SHP77 (cell line): Measurements from ENCODE around the gene MTHFR.
A peak's percentile ranks its signal among the peaks of the same experiment; 100 is the strongest.

ENCODE experiments used
- DNase-seq, 2 experiments: peaks; one replicate each; lab custom pipeline; 2025; lab: John Stamatoyannopoulos, UW

Gene MTHFR

GRCh38 chr1:11782127-11782708 is 23.5 kb downstream of the MTHFR start:
- no peak for DNase-seq

GRCh38 chr1:11781297-11781696 is 24.5 kb downstream of the MTHFR start:
- DNase-seq, result no peak

GRCh38 chr1:11780380-11781147 is 25.2 kb downstream of the MTHFR start:
- DNase-seq, result no peak

GRCh38 chr1:11779715-11780379 is 25.9 kb downstream of the MTHFR start:
- no peak for DNase-seq

GRCh38 chr1:11778844-11779623 is 26.7 kb downstream of the MTHFR start:
- DNase-seq, result no peak

GRCh38 chr1:11778336-11778735 is 27.4 kb downstream of the MTHFR start:
- DNase-seq, result no peak

- peak in 1 of 2 experiments; percentile 4 for DNase-seq
Observed at GRCh38 chr1:11777658-11778322, 28.0 kb downstream of the MTHFR start.

GRCh38 chr1:11774753-11775152 is 31.0 kb downstream of the MTHFR start:
- no peak for DNase-seq

GRCh38 chr1:11772458-11772857 is 33.3 kb downstream of the MTHFR start:
- no peak for DNase-seq

GRCh38 chr1:11771481-11772043 is 34.2 kb downstream of the MTHFR start:
- no peak for DNase-seq

- no peak for DNase-seq
Observed at GRCh38 chr1:11770011-11770410, 35.8 kb downstream of the MTHFR start.

- DNase-seq, result no peak
Observed at GRCh38 chr1:11769274-11769673, 36.5 kb downstream of the MTHFR start.

GRCh38 chr1:11768821-11769220 is 36.9 kb downstream of the MTHFR start:
- DNase-seq, result no peak

- DNase-seq, result no peak
Observed at GRCh38 chr1:11767922-11768704, 37.7 kb downstream of the MTHFR start.

GRCh38 chr1:11766429-11766776 is 39.4 kb downstream of the MTHFR start:
- no peak for DNase-seq

GRCh38 chr1:11765661-11766428 is 39.9 kb downstream of the MTHFR start:
- no peak for DNase-seq

- DNase-seq, result no peak
Observed at GRCh38 chr1:11764519-11764918, 41.2 kb downstream of the MTHFR start.

- no peak for DNase-seq
Observed at GRCh38 chr1:11764115-11764514, 41.6 kb downstream of the MTHFR start.

GRCh38 chr1:11761988-11762406 is 43.8 kb downstream of the MTHFR start, which contains the start of gene C1orf167:
Gene C1orf167, plus strand, starts transcription at chr1:11762193. Its CDS starts 2,208 bp downstream, at chr1:11764401.
- DNase-seq, result no peak

- DNase-seq, result no peak
Observed at GRCh38 chr1:11761285-11761684, 44.5 kb downstream of the MTHFR start.
